A549 treated with CpdA at 1 μM for 4 hours (cell line): ENCODE measurements around the gene PMEL. TPM values are rescaled to one million over a fixed set of nuclear protein-coding genes. Genes with fewer than 3 reads are reported as not detected.

Source experiments
- total RNA-seq: library from RNA; stranded (reverse); fragments of 200-300 nt; extraction: Qiagen RNA extraction; gene quantifications from 5 replicates; pipeline ENCODE4 v1.2.3, GENCODE V29; 2022; ENCODE audit warnings: low read depth

PMEL gene
- 0.46 to 1.1 TPM (median 0.77 TPM) in 5 replicates for total RNA-seq

GRCh38 chr12:55965941-55966407, at the start of gene PMEL:
Gene PMEL (minus strand): TSS chr12:55966042. CDS start chr12:55966011, 31 bp downstream.

DNA sequence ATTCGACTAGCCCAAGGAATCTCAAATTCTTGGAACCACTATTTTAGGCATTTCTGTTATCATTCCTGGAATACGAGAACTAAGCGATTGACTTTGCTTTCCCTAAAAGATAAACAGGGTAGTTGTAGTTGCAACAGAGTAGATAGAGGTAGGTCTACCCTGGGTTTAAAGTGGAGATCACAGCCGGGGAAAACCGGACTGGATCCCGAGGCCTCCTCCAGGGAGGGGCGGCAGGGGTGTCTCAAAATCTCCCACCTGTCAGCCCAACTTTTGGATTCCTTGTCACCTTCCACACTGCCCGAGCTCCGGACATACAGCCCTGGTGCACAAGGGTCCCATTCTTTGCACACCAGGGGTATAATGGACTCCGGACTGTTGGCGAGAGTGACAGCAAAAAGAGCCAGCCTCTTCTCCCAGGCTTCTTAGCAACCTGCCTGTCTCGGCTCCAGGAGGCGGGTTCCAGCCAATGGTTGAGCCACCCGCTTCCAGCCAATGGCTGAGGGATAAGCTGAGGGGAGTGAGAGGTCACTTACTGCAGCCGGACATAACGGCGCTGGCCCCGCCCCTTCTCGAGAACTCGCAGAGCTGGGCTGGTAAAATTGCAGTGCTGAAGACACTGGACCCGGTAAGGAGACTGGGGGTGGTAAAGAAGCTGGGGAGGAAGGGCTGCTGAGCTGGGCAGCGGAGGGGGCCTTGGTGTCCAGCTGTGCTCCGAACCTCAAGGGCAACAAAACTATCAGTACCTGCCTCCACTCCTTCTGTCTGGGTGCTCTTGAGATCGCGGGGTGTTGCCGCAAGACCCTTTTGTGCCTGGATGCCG, 31.1 kb upstream of the PMEL start, which contains the start of gene SUOX:
TSS of gene SUOX (plus strand) at position 562 of the 820 bp plus-strand sequence. CDS start 4,946 bp downstream, outside the sequence.

DNA sequence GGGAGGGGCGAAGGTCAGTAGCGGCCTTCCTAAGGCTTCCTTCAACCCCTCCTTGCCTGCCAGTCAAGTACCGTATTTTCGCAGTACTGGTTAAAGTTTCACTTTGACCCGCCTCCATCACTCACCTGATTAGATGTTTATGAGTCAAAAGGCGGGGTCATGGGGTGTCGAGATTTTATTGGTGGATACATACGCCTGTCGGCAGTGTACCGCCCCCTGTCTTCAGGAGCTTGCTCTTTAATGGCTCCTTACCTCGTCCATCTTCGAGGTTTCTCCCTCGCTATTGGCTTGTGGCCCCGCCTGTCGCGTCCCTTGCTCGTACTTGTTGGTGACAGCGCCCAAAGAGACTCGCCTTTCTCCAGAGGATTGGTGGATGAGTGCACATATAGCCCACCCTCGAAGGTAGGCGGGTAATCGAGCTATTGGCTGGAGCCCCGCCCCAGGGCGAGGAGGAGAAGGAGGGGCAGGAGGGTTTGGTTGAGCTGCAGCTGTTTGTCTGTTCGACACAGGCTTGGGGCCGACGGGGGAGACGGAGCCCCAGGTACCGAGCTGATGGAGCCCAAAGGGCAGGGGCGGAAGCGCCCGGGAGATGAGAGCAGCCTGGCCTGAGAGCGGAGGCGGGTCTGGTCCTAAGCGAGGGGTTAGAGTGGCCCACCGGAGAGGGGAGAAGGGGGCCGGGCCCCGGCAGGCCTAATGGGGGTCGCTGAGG, 7.9 kb upstream of the PMEL start, which contains the start of gene RAB5B:
TSS of gene RAB5B (plus strand) at position 480 of the 709 bp plus-strand sequence. CDS start 12,883 bp downstream, outside the sequence.

GRCh38 chr12:55966408-55967281, 803 bp upstream of the PMEL start, which contains the start of gene CDK2:
Gene CDK2 (plus strand): TSS chr12:55966830. CDS start chr12:55967009, 179 bp downstream.

DNA sequence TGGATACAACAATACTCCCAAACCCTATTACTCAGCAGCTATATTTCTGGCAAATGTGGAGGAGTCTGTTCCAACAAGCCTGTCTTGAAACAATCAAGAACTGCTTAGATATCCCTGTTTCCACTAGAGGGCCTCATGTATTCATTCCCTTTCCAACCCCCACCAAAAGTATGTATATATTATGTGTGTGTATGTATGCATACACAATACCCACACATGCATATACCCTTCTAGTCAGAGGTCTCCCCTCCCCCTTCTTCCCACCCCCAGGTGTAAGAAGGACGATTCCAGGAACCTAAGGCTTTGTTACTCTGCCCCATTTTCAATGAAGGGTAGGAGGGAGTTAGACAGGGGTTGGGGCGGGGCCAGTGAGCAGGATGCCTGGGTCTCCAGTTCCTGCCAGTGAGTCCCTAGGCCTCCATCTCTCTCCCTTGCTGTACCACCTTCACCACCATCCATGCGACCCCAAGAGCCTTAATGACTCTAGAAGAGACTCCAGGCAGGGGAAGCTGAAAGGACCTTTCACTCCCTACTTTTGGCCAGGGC, 35.0 kb downstream of the PMEL start, which contains the start of gene DGKA:
TSS of gene DGKA (plus strand) at position 392 of the 546 bp plus-strand sequence. CDS start 5,342 bp downstream, outside the sequence.

DNA sequence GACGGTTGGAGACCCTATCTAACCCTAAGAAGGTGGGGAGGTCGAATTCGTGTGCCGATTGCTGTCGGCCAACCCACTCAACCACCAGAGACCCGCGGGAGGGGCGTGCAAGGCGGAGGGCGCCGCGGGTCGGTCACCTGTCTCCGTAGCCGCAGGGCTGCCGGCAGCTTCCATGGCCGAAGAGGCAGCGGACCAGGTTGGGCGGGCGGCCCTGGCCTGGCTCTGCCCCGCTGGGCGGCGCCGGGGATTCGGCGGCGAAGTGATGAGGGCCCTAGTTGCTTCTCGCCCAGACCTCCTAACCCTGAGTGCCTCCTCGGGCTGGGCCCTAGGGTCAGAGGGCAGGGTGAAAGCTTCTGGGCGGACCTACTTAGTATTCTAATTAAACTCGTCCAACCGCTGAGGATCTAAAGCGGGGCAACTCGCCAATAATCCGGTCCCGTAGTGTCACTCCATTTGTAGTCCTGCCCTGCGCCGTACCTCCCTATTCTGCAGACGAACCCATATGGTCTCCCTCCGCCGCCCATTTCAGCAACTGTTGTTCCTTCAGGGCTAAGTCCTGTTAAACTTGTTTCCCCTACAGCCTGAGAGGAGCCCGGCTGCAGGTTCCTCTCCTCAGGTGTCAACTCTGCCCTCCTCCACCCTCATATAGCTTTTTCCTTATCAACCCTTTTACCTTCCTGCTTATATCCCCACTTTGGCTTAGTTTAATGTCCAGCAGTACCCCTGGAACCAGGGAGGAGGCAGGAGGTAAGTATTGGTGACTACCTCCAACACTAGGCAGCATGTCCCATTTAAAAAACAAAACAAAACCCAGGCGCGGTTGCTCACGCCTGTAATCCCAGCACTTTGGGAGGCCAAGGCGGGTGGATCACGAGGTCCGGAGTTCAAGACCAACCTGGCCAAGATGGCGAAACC, 38.0 kb downstream of the PMEL start, which contains the start of gene PYM1:
TSS of gene PYM1 (minus strand) at position 307 of the 915 bp plus-strand sequence. CDS start at position 174, 133 bp downstream.

Other genes with a start within 250 kb of the PMEL start
- gene BLOC1S1, start 250.0 kb downstream of the PMEL start, total RNA-seq, result 111 to 153 TPM (median 146 TPM) in 5 replicates
- 1.6 to 2.9 TPM (median 2.5 TPM) in 5 replicates for gene RDH5, start 245.6 kb downstream of the PMEL start, total RNA-seq
- gene CD63, start 237.0 kb downstream of the PMEL start, total RNA-seq, result 665 to 728 TPM (median 711 TPM) in 5 replicates
- gene GDF11, start 222.9 kb downstream of the PMEL start, total RNA-seq, result 2.3 to 5.8 TPM (median 4.8 TPM) in 5 replicates
- 90.6 to 139 TPM (median 98.9 TPM) in 5 replicates for gene SARNP, start 148.3 kb downstream of the PMEL start, total RNA-seq
- gene ORMDL2, start 148.0 kb downstream of the PMEL start, total RNA-seq, result 60.9 to 104 TPM (median 99.8 TPM) in 5 replicates
- gene DNAJC14, start 136.5 kb downstream of the PMEL start, total RNA-seq, result 18.4 to 24.4 TPM (median 22.7 TPM) in 5 replicates
- gene MMP19, start 123.1 kb downstream of the PMEL start, total RNA-seq, result 0.06 to 0.22 TPM (median 0.15 TPM) in 4 of 5 replicates, not detected in the other
- 34.5 to 41.3 TPM (median 37.6 TPM) in 5 replicates for gene PYM1, start 38.1 kb downstream of the PMEL start, total RNA-seq
- 16.2 to 24.4 TPM (median 16.9 TPM) in 5 replicates for gene DGKA, start 34.9 kb downstream of the PMEL start, total RNA-seq
- 48.9 to 59.9 TPM (median 56.5 TPM) in 5 replicates for gene CDK2, start 788 bp upstream of the PMEL start, total RNA-seq
- gene RAB5B, start 8.0 kb upstream of the PMEL start, total RNA-seq, result 30.6 to 39.1 TPM (median 37.3 TPM) in 5 replicates
- gene SUOX, start 31.2 kb upstream of the PMEL start, total RNA-seq, result 8.0 to 11.5 TPM (median 10.4 TPM) in 5 replicates
- 2.1 to 3.1 TPM (median 2.6 TPM) in 5 replicates for gene IKZF4, start 55.0 kb upstream of the PMEL start, total RNA-seq
- 625 to 834 TPM (median 733 TPM) in 5 replicates for gene RPS26, start 75.9 kb upstream of the PMEL start, total RNA-seq
- gene ERBB3, start 114.1 kb upstream of the PMEL start, total RNA-seq, result 1.4 to 2.8 TPM (median 1.6 TPM) in 5 replicates
- gene PA2G4, start 138.5 kb upstream of the PMEL start, total RNA-seq, result 303 to 383 TPM (median 320 TPM) in 5 replicates
- gene RPL41, start 150.6 kb upstream of the PMEL start, total RNA-seq, result 4,992 to 6,106 TPM (median 5,652 TPM) in 5 replicates
- 2.2 to 3.8 TPM (median 3.1 TPM) in 5 replicates for gene ZC3H10, start 152.2 kb upstream of the PMEL start, total RNA-seq
- gene ESYT1, start 162.2 kb upstream of the PMEL start, total RNA-seq, result 62.8 to 69.8 TPM (median 63.7 TPM) in 5 replicates
- 66.1 to 86.2 TPM (median 83.4 TPM) in 5 replicates for gene MYL6B, start 186.5 kb upstream of the PMEL start, total RNA-seq
- 2,112 to 2,769 TPM (median 2,181 TPM) in 5 replicates for gene MYL6, start 192.3 kb upstream of the PMEL start, total RNA-seq
- 32.3 to 42.9 TPM (median 37.8 TPM) in 5 replicates for gene SMARCC2, start 223.4 kb upstream of the PMEL start, total RNA-seq